Measurements from ENCODE around the gene TMEM25.
"Not testable (repeated sequence)": the region's sequence is repeated elsewhere in the genome, so short reads cannot be mapped to it uniquely, and the experiment has no call there.

TMEM25 gene

DNA sequence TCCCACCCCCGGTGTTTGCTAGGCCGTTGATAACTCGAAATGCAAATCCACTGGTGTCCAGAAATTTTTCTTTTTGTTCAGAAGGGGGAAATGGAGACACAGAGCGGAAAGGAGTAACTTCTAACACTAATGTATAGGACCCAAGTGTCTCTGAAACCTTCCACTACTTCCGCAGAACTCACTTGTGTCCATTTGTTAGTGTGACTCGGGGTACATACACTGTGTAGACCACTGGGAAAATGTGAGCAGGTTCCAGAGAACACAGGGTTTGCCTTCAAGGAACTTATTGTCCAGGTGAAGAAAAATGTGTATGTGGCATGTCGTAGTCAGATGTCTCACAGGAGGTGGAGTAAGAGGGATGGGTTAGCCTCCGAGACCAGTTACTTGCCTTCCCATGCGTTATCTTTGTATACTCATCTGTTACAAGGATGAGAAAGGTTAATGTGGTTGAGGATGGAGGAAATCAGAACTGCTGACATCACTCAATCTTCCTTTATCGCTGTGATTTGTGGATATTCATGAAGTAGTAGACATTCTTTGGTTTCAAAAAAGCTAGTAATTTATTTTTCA lies 42.1 kb downstream of the TMEM25 start:
- H3K4me3 Mint-ChIP-seq = peak overlapping the region; percentile 84 to 90
- peaks cover 27% of the 10 kb centered on the region for H3K36me3 Mint-ChIP-seq (ENCODE audit: insufficient read depth)
- DNase-seq (peak; percentile 11 to 29 (median 12)), ATAC-seq (replicated peaks) (peak; percentile 44)
- H3K27me3 Mint-ChIP-seq = no peaks in the 10 kb centered on the region
- peak overlapping the region; percentile 94 to 97 for H3K27ac Mint-ChIP-seq
- peaks cover 41 to 51% of the 10 kb centered on the region in 2 donors for H3K4me1 Mint-ChIP-seq (ENCODE audit: low read depth in 2 of 2)
- H3K9me3 Mint-ChIP-seq = no peaks in the 10 kb centered on the region

DNA sequence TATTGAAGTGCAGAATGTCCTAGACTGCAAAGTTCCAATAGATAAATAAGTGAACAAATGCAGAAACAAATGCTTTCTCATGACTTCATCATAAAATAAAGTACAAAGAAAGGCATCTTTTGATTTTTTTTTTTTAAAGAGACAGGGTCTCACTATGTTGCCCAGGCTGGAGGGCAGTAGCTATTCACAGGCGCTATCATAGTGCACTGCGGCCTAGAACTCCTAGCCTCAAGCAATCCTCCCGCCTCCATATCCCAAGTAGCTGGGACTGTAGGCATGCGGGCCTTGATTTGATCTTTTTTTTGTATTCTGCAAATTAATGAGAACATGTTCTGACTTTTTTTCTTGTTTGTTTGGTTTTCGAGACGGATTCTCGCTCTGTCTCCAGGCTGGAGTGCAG lies 43.6 kb downstream of the TMEM25 start:
- Mint-ChIP-seq H3K9me3 (no peaks in the 10 kb centered on the region), H3K4me1 (ENCODE audit: low read depth in 2 of 2) (peaks cover 41 to 54% of the 10 kb centered on the region in 2 donors), H3K27ac (peak overlapping the region in 1 of 2 donors; percentile 42), H3K36me3 (ENCODE audit: insufficient read depth) (peaks cover 32% of the 10 kb centered on the region), H3K4me3 (peak overlapping the region; percentile 67 to 90), H3K27me3 (no peaks in the 10 kb centered on the region)
- ATAC-seq (replicated peaks) (no peak), DNase-seq (no peak)

DNA sequence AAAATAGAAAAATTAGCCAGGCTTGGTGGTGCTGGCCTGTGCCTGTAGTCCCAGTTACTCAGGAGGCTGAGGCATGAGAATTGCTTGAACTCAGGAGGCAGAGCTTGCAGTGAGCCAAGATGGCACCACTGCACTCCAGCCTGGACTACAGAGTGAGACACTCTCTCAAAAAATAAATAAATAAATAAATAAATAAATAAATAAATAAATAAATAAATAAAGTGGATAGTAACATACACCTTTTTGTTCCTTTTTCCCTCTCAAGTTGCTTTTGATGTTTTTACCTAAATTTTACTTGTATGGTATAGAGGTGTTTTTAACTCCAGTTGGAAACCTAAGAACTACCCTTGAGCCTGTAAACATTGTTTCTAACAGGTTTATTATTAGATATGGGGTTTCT lies 47.0 kb downstream of the TMEM25 start:
- H3K27ac Mint-ChIP-seq = peak overlapping the region in 1 of 2 donors; percentile 24
- H3K4me1 Mint-ChIP-seq (ENCODE audit: low read depth in 2 of 2) = peaks cover 34 to 49% of the 10 kb centered on the region in 2 donors
- not testable (repeated sequence) for ATAC-seq (replicated peaks)

DNA sequence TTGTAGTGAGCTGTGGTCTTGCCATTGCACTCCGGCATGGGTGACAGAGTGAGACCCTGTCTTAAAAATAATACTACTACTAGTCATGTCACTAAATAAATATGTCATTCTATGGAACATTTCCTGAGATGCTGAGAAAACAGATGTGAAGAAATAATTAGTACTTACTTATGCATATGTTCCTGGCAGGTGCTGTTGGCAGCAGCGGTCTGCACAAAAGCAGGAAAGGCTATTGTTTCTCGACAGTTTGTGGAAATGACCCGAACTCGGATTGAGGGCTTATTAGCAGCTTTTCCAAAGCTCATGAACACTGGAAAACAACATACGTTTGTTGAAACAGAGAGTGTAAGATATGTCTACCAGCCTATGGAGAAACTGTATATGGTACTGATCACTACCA lies 50.1 kb downstream of the TMEM25 start:
- H3K4me3 Mint-ChIP-seq = no peak overlapping the region
- H3K9me3 Mint-ChIP-seq = no peaks in the 10 kb centered on the region
- peaks cover 14 to 23% of the 10 kb centered on the region in 2 donors for H3K4me1 Mint-ChIP-seq (ENCODE audit: low read depth in 2 of 2)
- ATAC-seq (replicated peaks) = no peak
- H3K27ac Mint-ChIP-seq = no peak overlapping the region
- no peak for DNase-seq
- no peaks in the 10 kb centered on the region for H3K27me3 Mint-ChIP-seq
- H3K36me3 Mint-ChIP-seq (ENCODE audit: insufficient read depth) = peaks cover 52% of the 10 kb centered on the region

More for the DNA sequence above, 47.0 kb downstream of the TMEM25 start:
- H3K4me3 Mint-ChIP-seq, H3K27me3 Mint-ChIP-seq, DNase-seq, H3K9me3 Mint-ChIP-seq: not testable (repeated sequence)
- H3K36me3 Mint-ChIP-seq (ENCODE audit: insufficient read depth) = peaks cover 35% of the 10 kb centered on the region

Data from effector memory CD8-positive, alpha-beta T cell (primary cell).